H1 (cell line): ENCODE results near the gene NEU4. TPM values are rescaled to one million over a fixed set of nuclear protein-coding genes. Genes with fewer than 3 reads are reported as not detected.

Experiments used
- CTCF ChIA-PET: fragments of 300-600 bp; sonication (Branson Sonifier 250); formaldehyde crosslinking; loops from one replicate; lab custom pipeline; 2021; ENCODE audit not compliant: partially characterized antibody; lab: Charles Lee
- POLR2A ChIA-PET: fragments of 300-600 bp; sonication (Branson Sonifier 250); formaldehyde crosslinking; loops from one replicate; lab custom pipeline; 2021; ENCODE audit warnings: inconsistent platforms; ENCODE audit not compliant: partially characterized antibody; lab: Charles Lee
- DNase-seq, 2 experiments: peaks; one replicate each; pipeline versions ENCODE4 v3.0.0 to v3.0.0-alpha.2; 2010 to 2022; ENCODE audit warnings: low spot score in 2 of 2, low read depth in 1 of 2, mixed read lengths in 1 of 2
- FAIRE-seq: peaks from 2 replicates; lab custom pipeline; 2011; peaks lifted over from hg19 to GRCh38; lab: Jason Lieb, UNC
- H2AFZ ChIP-seq: 2 replicates; pipeline ENCODE4 v1.8.1; 2012; ENCODE audit warnings: low read length, inconsistent platforms
- H2AK5ac ChIP-seq: 2 replicates; pipeline ENCODE4 v1.6.1; 2013; ENCODE audit warnings: low read depth, low read length
- H2BK120ac ChIP-seq: replicated peaks from 2 replicates; pipeline ENCODE3; 2013; ENCODE audit warnings: low read depth, low read length, inconsistent platforms
- H2BK12ac ChIP-seq: 2 replicates; pipeline ENCODE4 v1.6.1; 2013; ENCODE audit warnings: low read depth, low read length
- H2BK15ac ChIP-seq: 2 replicates; pipeline ENCODE4 v1.6.1; 2013; ENCODE audit warnings: low read length
- H2BK20ac ChIP-seq: 2 replicates; pipeline ENCODE4 v1.6.1; 2013; ENCODE audit warnings: low read length
- H2BK5ac ChIP-seq: 2 replicates; pipeline ENCODE4 v1.6.1; 2013; ENCODE audit warnings: low read depth, low read length
- H3K14ac ChIP-seq: 2 replicates; pipeline ENCODE4 v1.6.1; 2013; ENCODE audit warnings: inconsistent platforms; ENCODE audit not compliant: insufficient read length
- H3K18ac ChIP-seq: 2 replicates; pipeline ENCODE4 v1.6.1; 2013; ENCODE audit warnings: low read length; ENCODE audit errors: extremely low read depth
- H3K23ac ChIP-seq: 2 replicates; pipeline ENCODE4 v1.6.1; 2013; ENCODE audit warnings: inconsistent platforms; ENCODE audit not compliant: insufficient read length
- H3K23me2 ChIP-seq: 2 replicates; pipeline ENCODE4 v1.6.1; 2013; ENCODE audit warnings: low read depth, low read length
- H3K27ac ChIP-seq: 2 replicates; pipeline ENCODE4 v1.6.1; 2011; ENCODE audit warnings: low read depth, low read length, inconsistent platforms
- H3K27me3 ChIP-seq, 4 experiments: replicated peaks in 1 of 4; 1 replicate in 1 of 4; 2 replicates in 3 of 4; pipeline versions ENCODE4 v1.6.1 to v1.8.1; 2011 to 2013; ENCODE audit warnings: low read length in 3 of 4, mild to moderate bottlenecking in 3 of 4, inconsistent platforms in 2 of 4, mixed read lengths in 2 of 4, moderate library complexity in 1 of 4; ENCODE audit not compliant: control insufficient read depth in 3 of 4, insufficient read depth in 3 of 4; ENCODE audit errors: extremely low read depth in 1 of 4
- H3K36me3 ChIP-seq, 4 experiments: 2 replicates each; pipeline versions ENCODE4 v1.6.1 to v1.8.1; 2011 to 2013; ENCODE audit warnings: mild to moderate bottlenecking in 4 of 4, low read length in 3 of 4, moderate library complexity in 2 of 4, control low read depth in 1 of 4, inconsistent platforms in 1 of 4; ENCODE audit not compliant: insufficient read depth in 4 of 4, control insufficient read depth in 2 of 4
- H3K4ac ChIP-seq: replicated peaks from 2 replicates; pipeline ENCODE3; 2013; ENCODE audit warnings: low read length, low read depth, mixed read lengths, inconsistent platforms; ENCODE audit not compliant: insufficient read length
- H3K4me1 ChIP-seq, 4 experiments: replicated peaks in 1 of 4; 1 replicate in 1 of 4; 2 replicates in 3 of 4; pipeline versions ENCODE4 v1.6.1 to v1.8.1; 2011 to 2013; ENCODE audit warnings: low read length in 3 of 4, inconsistent platforms in 2 of 4, mixed read lengths in 1 of 4; ENCODE audit not compliant: insufficient read depth in 4 of 4, control insufficient read depth in 3 of 4
- H3K4me2 ChIP-seq, 2 experiments: 2 replicates each; pipeline versions ENCODE4 v1.6.1 to v1.8.1; 2011 to 2013; ENCODE audit warnings: low read depth in 2 of 2, low read length in 2 of 2, control low read depth in 1 of 2, inconsistent platforms in 1 of 2, mild to moderate bottlenecking in 1 of 2; ENCODE audit not compliant: insufficient read depth in 1 of 2
- H3K4me3 ChIP-seq, 4 experiments: fragments of 200-600, 300-600 bp in 1 of 4; sonication (generic), shearing (Covaris generic), sonication (Bioruptor Twin) in 1 of 4; 2 replicates each; pipeline versions ENCODE4 v1.5.1 to v1.8.1; 2011 to 2016; ENCODE audit warnings: low read length in 4 of 4, low read depth in 3 of 4, control low read depth in 2 of 4, inconsistent platforms in 2 of 4, mild to moderate bottlenecking in 2 of 4, mixed read lengths in 1 of 4, moderate library complexity in 1 of 4; ENCODE audit not compliant: insufficient read depth in 2 of 4; ENCODE audit errors: extremely low read depth in 1 of 4
- H3K56ac ChIP-seq: replicated peaks from 2 replicates; pipeline ENCODE3; 2013; ENCODE audit warnings: low read depth, mild to moderate bottlenecking, mixed read lengths, low read length, inconsistent platforms; ENCODE audit not compliant: insufficient read length
- H3K79me1 ChIP-seq: 2 replicates; pipeline ENCODE4 v1.6.1; 2013; ENCODE audit warnings: low read depth, low read length, control low read depth
- H3K79me2 ChIP-seq, 2 experiments: 2 replicates each; pipeline versions ENCODE4 v1.6.1 to v1.8.1; 2012 to 2013; ENCODE audit warnings: low read length in 2 of 2, mild to moderate bottlenecking in 2 of 2, inconsistent platforms in 1 of 2; ENCODE audit not compliant: insufficient read depth in 2 of 2, control insufficient read depth in 1 of 2
- H3K9ac ChIP-seq, 4 experiments: replicated peaks in 1 of 4; 1 replicate in 1 of 4; 2 replicates in 3 of 4; pipeline versions ENCODE4 v1.6.1 to v1.8.1; 2011 to 2013; ENCODE audit warnings: low read depth in 3 of 4, low read length in 3 of 4, control low read depth in 2 of 4, mild to moderate bottlenecking in 2 of 4, moderate library complexity in 2 of 4, inconsistent platforms in 1 of 4; ENCODE audit errors: extremely low read depth in 1 of 4
- H3K9me3 ChIP-seq, 2 experiments: 2 replicates each; pipeline versions ENCODE4 v1.6.1 to v1.8.1; 2012 to 2013; ENCODE audit warnings: mild to moderate bottlenecking in 2 of 2, moderate library complexity in 2 of 2, control low read depth in 1 of 2, inconsistent platforms in 1 of 2, low read depth in 1 of 2, low read length in 1 of 2, mixed read lengths in 1 of 2; ENCODE audit not compliant: insufficient read depth in 2 of 2
- H4K20me1 ChIP-seq, 2 experiments: replicated peaks in 1 of 2; 2 replicates each; pipeline versions ENCODE3 to v1.8.1; 2011 to 2013; ENCODE audit warnings: inconsistent platforms in 2 of 2, low read length in 2 of 2, mild to moderate bottlenecking in 1 of 2; ENCODE audit not compliant: insufficient read depth in 2 of 2, control insufficient read depth in 1 of 2
- H4K5ac ChIP-seq: 2 replicates; pipeline ENCODE4 v1.6.1; 2013; ENCODE audit warnings: low read length, low read depth, mixed read lengths, inconsistent platforms; ENCODE audit not compliant: insufficient read length
- H4K8ac ChIP-seq: 2 replicates; pipeline ENCODE4 v1.8.0; 2013; ENCODE audit warnings: mild to moderate bottlenecking, moderate library complexity, low read length, inconsistent platforms; ENCODE audit not compliant: insufficient read depth; ENCODE audit errors: extremely low read depth
- H4K91ac ChIP-seq: replicated peaks from 2 replicates; pipeline ENCODE3; 2013; ENCODE audit warnings: low read length, mixed read lengths, inconsistent platforms; ENCODE audit not compliant: insufficient read length
- EGR1 ChIP-seq: IDR thresholded peaks from 2 replicates; pipeline ENCODE4 v1.6.1; 2011; ENCODE audit warnings: low read depth, low read length, borderline replicate concordance
- MAFK ChIP-seq: IDR thresholded peaks from 2 replicates; pipeline ENCODE4 v1.6.1; 2012; ENCODE audit warnings: low read depth, mild to moderate bottlenecking, improper control_type of control experiment, low read length
- PHF8 ChIP-seq: fragments of 200-600 bp; sonication (generic); conservative IDR thresholded peaks from 2 replicates; pipeline ENCODE4 v1.7.1; 2012; ENCODE audit warnings: low read depth, mild to moderate bottlenecking, inconsistent platforms, low read length, moderate library complexity
- SAP30 ChIP-seq: fragments of 300-600 bp; sonication (generic); IDR thresholded peaks from 2 replicates; pipeline ENCODE4 v1.7.1; 2012; ENCODE audit warnings: low read length, moderate library complexity, mild to moderate bottlenecking, inconsistent platforms; ENCODE audit not compliant: insufficient read depth, insufficient replicate concordance
- SUZ12 ChIP-seq: fragments of 200-600 bp; sonication (generic); IDR thresholded peaks from 2 replicates; pipeline ENCODE4 v1.6.1; 2012; ENCODE audit warnings: mild to moderate bottlenecking, inconsistent platforms, low read length, moderate library complexity, mixed read lengths
- TBP ChIP-seq: IDR thresholded peaks from 2 replicates; pipeline ENCODE4 v1.6.1; 2011; ENCODE audit warnings: low read depth, low read length, improper control_type of control experiment
- TCF12 ChIP-seq: IDR thresholded peaks from 2 replicates; pipeline ENCODE4 v1.6.1; 2011; ENCODE audit warnings: low read depth, mild to moderate bottlenecking, low read length
- WGBS, 2 experiments: shearing (Covaris generic) in 1 of 2; methylation state at CpG; one replicate each; pipeline versions ENCODE4 v1.1.6 to v1.1.7; 2013 to 2015; ENCODE audit warnings: low lambda C conversion rate in 2 of 2, mixed read lengths in 2 of 2, inconsistent platforms in 1 of 2, low coverage in 1 of 2, missing lambda C conversion rate in 1 of 2; ENCODE audit not compliant: insufficient replicate concordance in 2 of 2, insufficient coverage in 1 of 2, insufficient read length in 1 of 2; ENCODE audit errors: extremely low coverage in 1 of 2, missing lambda C conversion rate in 1 of 2; 5-methylcytosine and 5-hydroxymethylcytosine counted together
- polyA plus RNA-seq, 7 experiments: library from polyadenylated mRNA; depleted of rRNA in 3 of 7; stranded (reverse) in 5 of 7; unstranded in 2 of 7; fragments of >200 nt in 5 of 7; fragments of 200-250 nt in 2 of 7; gene quantifications; 1 replicate in 5 of 7; 2 replicates in 1 of 7; 4 replicates in 1 of 7; pipeline versions ENCODE4 v1.2.1 to v1.2.3, GENCODE V29; 2011 to 2013; ENCODE audit warnings: missing spikeins in 2 of 7, mixed read lengths in 2 of 7
- total RNA-seq: library from RNA; stranded (reverse); fragmentation: NEBNext Ultra II Directional; extraction: Animal tissue kit (Norgen Biotek cat#: 25700); gene quantifications from 2 replicates; pipeline ENCODE4 v1.2.1, GENCODE V29; 2021
- TF ChIP-seq, protein P1 (sequence below), 3 experiments: IDR thresholded peaks; 1 replicate in 2 of 3; 2 replicates in 1 of 3; pipeline versions ENCODE4 v1.5.1 to v1.6.1; 2011; ENCODE audit warnings: low read length in 3 of 3, mild to moderate bottlenecking in 3 of 3, inconsistent platforms in 2 of 3, low read depth in 1 of 3, moderate library complexity in 1 of 3; ENCODE audit not compliant: insufficient read depth in 1 of 3; ENCODE audit errors: control extremely low read depth in 1 of 3

The NEU4 gene
- total and polyA plus RNA-seq, 2 of the 8 experiments (the other 6 are each of a cell fraction or from before 2014, with no cell fraction given): 0.32 to 0.50 TPM

DNA sequence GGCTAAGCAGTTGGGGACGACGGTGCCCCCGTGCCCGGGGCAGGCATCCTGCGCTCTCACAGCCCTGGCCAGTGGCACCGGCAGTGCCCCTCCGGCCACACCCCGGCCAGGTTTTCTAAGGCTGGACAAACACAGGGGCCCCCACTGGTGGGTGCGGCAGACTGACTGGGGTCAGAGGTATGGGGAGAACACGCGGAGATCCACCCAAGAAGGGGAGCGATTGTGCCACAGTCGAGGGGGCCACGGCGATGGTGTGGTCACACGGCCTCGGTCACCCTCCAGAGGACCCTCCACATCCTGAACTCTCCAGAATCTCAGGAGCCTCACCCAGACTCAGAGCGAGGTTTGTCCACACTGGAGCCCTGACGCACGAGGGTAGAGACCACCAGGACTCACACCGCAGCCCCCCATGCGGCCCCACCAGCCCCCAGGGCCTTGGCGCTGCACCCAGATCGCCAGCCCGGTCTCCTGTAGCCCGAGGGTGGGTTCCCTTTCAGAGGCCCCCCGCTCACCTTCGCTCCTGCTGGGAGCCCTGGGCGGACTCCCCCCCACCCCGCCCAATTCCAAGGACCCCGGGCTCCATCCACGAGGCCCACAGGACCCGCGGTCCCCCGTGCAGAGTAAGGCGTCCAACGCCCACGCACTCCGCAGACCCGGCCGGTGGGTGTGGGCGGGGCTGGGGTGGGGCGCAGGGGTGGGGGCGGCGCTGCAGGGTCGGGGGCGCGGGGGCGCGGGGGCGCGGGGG is 34.5 kb downstream of the NEU4 start:
- H2AK5ac ChIP-seq: no peak overlapping the region
- H3K4me1 ChIP-seq: peaks cover 0 to 4% (median 0%) of the 10 kb centered on the region in 4 experiments; a peak in 1 of 7 replicates
- no peak for FAIRE-seq
- no peak overlapping the region for H3K14ac ChIP-seq
- H2AFZ ChIP-seq: no peak overlapping the region
- no peak overlapping the region for H3K18ac ChIP-seq
- DNase-seq: peak in 1 of 2 experiments; percentile 51
- WGBS, 2 experiments: 86% methylated on average over 23 of the region's 52 CpGs; no CpG with 5 or more reads in 1 of the 2 experiments
- no peaks in the 10 kb centered on the region; the same call in 1 of the 2 replicates for H3K23me2 ChIP-seq
- H3K9me3 ChIP-seq: no peaks in the 10 kb centered on the region
- H2BK15ac ChIP-seq: 0 out of 2 replicates have a peak overlapping the region, but pooled peaks have one; percentile 46
- no peaks in the 10 kb centered on the region for H3K79me1 ChIP-seq
- no peak overlapping the region for H2BK120ac ChIP-seq
- no peak overlapping the region for H3K56ac ChIP-seq
- 0 out of 4 replicates have a peak overlapping the region, but pooled peaks of 1 of the 2 experiments have one; percentile 40 for H3K4me2 ChIP-seq
- H4K8ac ChIP-seq: no peak overlapping the region; the same call in 1 of the 2 replicates
- H3K36me3 ChIP-seq: no peaks in the 10 kb centered on the region
- no peak overlapping the region for H2BK5ac ChIP-seq
- H3K9ac ChIP-seq: no peak overlapping the region
- 0 out of 2 replicates have a peak overlapping the region, but pooled peaks have one; percentile 39 for H2BK12ac ChIP-seq
- H3K4me3 ChIP-seq: no peak overlapping the region; a peak in 1 of 8 replicates
- peaks cover 0 to 15% (median 11%) of the 10 kb centered on the region in 4 experiments; a peak in 4 of 7 replicates for H3K27me3 ChIP-seq
- no peak overlapping the region for H4K91ac ChIP-seq
- H3K4ac ChIP-seq: no peak overlapping the region
- H4K5ac ChIP-seq: no peak overlapping the region
- ChIA-PET POLR2A (interaction anchor here (1.7 to 2.5 kb wide), 2 partner anchors 16 to 26 kb away, joined by 3 to 6 read pairs; partner anchors contain the start of gene RTP5), CTCF (interaction anchor here (1.2 to 2.5 kb wide), 4 partner anchors 8 to 35 kb away, joined by 3 to 8 read pairs (median 6); partner anchors contain the start of gene NEU4)
- H2BK20ac ChIP-seq: no peak overlapping the region
- H3K79me2 ChIP-seq: no peaks in the 10 kb centered on the region
- no peak overlapping the region for H3K23ac ChIP-seq
- no peak overlapping the region for H3K27ac ChIP-seq
- H4K20me1 ChIP-seq: no peaks in the 10 kb centered on the region
- no peak for TF ChIP-seq TCF12
- TF ChIP-seq PHF8: no peak
- TF ChIP-seq, protein P1, sequence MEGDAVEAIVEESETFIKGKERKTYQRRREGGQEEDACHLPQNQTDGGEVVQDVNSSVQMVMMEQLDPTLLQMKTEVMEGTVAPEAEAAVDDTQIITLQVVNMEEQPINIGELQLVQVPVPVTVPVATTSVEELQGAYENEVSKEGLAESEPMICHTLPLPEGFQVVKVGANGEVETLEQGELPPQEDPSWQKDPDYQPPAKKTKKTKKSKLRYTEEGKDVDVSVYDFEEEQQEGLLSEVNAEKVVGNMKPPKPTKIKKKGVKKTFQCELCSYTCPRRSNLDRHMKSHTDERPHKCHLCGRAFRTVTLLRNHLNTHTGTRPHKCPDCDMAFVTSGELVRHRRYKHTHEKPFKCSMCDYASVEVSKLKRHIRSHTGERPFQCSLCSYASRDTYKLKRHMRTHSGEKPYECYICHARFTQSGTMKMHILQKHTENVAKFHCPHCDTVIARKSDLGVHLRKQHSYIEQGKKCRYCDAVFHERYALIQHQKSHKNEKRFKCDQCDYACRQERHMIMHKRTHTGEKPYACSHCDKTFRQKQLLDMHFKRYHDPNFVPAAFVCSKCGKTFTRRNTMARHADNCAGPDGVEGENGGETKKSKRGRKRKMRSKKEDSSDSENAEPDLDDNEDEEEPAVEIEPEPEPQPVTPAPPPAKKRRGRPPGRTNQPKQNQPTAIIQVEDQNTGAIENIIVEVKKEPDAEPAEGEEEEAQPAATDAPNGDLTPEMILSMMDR (IDR thresholded peaks at IDR 0.05; ENCODE audit: control extremely low read depth in 1 of 3, insufficient read depth in 1 of 3, low read depth in 1 of 3, low read length in 3 of 3): no peak
- no peak for TF ChIP-seq MAFK
- TF ChIP-seq TBP: no peak
- no peak for TF ChIP-seq EGR1
- TF ChIP-seq SUZ12: no peak
- no peak for TF ChIP-seq SAP30
